Measurements from ENCODE around the gene UQCC3.

UQCC3 gene

DNA sequence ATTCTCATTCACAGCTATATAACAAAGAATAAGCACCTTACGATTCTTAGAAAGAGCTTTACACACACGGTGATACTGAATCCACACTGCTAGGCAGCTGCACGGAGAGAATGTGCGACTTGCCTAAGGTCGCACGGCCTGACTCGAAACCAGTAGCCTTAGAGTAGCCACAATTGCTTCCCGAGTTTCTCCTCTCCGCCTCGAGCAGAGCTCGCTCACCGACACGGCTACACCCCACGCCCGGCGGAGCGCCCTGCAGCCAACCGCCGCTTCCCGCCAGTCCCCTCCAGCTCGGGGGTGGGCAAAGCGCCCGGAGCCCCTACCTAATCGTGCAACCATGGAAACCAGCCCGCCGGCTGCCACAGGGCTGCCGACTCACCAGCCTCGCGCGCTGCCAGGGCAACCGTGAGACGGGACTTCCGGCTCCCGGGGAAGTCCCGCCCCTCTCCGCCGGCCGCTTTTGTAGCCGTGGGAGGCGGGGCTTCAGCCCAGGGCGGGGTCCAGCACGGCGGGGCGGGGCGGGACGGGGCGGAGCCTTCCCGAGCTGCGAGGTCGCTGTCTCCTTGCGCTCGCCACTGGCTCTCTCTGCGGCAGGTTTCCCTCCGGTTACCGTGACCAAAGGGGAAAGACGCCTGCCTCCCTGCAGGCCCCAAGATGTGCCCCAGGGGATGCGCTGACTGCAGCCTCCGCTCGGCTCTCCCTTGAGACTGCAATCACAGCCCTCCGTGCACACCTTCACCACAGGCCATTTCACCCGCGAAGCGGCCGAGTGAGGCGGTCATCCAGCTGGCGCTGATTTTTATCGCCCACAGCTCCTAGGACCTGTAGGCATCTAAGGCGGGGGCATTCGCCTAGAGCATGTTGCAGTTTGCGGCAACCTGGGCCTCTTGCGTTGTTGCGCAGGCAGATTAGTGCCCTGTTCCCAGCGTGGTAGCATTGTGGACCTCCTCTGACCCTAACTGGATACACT is 34.7 kb downstream of the UQCC3 start:
- DNase-seq: peak; percentile 94

- DNase-seq: no peak
Measured at GRCh38 chr11:62706850-62707247, 35.4 kb downstream of the UQCC3 start.

GRCh38 chr11:62707277-62707861 is 35.9 kb downstream of the UQCC3 start, which contains the start of the genes BSCL2 and GNG3:
TSS of gene BSCL2 (minus strand) at chr11:62707424. CDS start at chr11:62707195, 229 bp downstream.
TSS of gene GNG3 (plus strand) at chr11:62707676. CDS start at chr11:62708296, 620 bp downstream.
- DNase-seq: no peak

- DNase-seq: no peak
Measured at GRCh38 chr11:62708392-62708791, 36.9 kb downstream of the UQCC3 start.

GRCh38 chr11:62708793-62709192 is 37.3 kb downstream of the UQCC3 start:
- DNase-seq: peak; percentile 59

GRCh38 chr11:62709247-62710000 is 38.0 kb downstream of the UQCC3 start:
- peak; percentile 98 for DNase-seq

GRCh38 chr11:62710001-62710345 is 38.5 kb downstream of the UQCC3 start:
- DNase-seq: no peak

DNA sequence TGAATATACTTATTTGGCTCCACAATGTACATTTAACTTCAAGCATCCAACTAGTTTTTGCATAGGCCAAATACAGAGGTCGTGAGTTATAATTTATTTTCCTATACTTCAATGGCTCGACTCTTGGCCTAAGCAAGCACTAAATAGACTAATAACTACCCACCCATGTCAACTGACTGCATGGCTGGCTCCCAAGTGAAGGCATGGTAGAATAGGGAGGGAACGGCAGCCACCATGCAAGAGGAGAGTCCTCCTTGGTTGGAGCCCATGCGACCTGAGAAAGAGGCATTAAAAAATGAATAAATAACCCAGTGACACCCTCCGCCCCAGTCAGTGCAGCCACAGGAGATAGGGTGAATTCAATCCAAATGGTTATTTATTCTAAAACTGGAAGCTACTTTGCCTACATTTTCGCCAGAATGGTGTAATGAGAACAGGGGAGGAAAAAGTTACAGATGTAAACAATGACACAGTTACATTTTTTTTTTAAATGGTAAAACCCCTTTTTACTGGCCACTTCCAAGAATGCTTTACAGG is 40.9 kb downstream of the UQCC3 start:
- no peak for DNase-seq

DNA sequence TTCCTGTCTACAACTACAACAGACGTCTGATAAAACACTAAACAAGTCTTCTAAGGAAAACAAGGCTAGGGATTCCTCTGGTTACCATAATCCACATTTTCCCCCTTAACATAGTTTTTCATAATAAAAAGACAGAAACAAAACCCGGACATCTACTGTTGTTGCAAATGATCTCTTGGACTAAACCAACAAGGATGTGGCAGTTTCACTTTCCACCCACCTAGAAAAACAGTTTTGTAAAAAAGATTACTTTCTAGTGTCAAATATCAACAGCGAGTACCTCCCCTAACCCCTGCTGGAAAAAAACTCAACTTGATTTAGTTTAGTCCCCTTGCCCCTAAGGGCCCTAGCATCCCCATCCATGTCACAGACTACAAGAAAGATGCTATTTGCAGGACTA is 41.4 kb downstream of the UQCC3 start:
- DNase-seq: no peak

DNA sequence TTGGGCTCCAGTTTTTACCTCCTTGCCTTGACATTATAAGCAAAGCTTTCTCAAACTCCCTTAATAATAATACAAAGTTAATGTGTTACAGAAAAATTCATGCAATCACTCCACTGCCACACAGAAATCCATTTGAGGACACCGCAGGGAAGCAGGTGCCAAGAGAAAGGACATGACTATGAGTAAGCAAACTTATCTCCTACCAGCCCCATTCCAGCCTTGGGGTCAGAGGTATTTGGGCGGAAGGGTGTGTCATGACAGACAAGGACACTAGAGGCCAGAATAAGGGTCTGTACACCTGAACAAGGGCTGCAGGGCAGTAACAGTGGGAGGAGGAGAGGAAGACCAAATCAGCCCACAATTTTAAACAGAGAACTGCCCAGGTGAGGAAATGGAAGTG is 41.9 kb downstream of the UQCC3 start:
- DNase-seq: no peak

GRCh38 chr11:62715150-62716130 is 44.0 kb downstream of the UQCC3 start:
- DNase-seq: no peak

GRCh38 chr11:62716206-62716605 is 44.7 kb downstream of the UQCC3 start:
- DNase-seq: no peak

DNA sequence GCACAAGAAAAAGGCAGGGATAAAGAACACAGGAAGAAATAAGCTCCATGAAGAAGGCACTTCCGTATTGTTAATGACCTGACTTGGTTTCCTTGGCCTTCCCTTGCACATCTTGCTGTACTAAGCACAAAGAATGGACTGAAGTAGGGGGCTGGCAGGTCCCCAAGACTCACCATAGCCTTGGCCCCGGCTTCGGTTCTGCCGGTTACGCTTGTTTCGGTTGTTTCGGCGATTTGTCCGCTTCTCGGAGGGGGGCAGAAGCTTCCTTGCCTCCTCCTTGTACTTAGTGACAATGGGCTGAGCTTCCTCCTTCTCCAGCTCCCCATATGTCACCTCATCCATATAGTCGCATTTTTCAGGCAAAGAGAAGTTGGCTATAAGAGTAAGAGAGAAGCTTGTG is 45.3 kb downstream of the UQCC3 start:
- DNase-seq: no peak

- DNase-seq: no peak
Measured at GRCh38 chr11:62719302-62719978, 48.0 kb downstream of the UQCC3 start.

GRCh38 chr11:62721994-62722393 is 50.5 kb downstream of the UQCC3 start:
- no peak for DNase-seq

Data from CD4-positive, alpha-beta T cell treated with Interleukin-10 for 1 hour (primary cell).